ENCODE data around the gene BOLA1. TPM values are rescaled to one million over a fixed set of nuclear protein-coding genes. Genes with fewer than 3 reads are reported as not detected.
"Not testable (repeated sequence)": the region's sequence is repeated elsewhere in the genome, so short reads cannot be mapped to it uniquely, and the experiment has no call there.

The BOLA1 gene, protein sequence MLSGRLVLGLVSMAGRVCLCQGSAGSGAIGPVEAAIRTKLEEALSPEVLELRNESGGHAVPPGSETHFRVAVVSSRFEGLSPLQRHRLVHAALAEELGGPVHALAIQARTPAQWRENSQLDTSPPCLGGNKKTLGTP
- total RNA-seq, result 11.6 to 12.4 TPM (median 11.7 TPM) in 3 replicates

GRCh38 chr1:149899460-149900284 lies at the start of gene BOLA1:
Gene BOLA1 (plus strand): TSS chr1:149899568. CDS start chr1:149900060, 492 bp downstream.
- Mint-ChIP-seq H3K27ac (peak within 1 kb of the TSS; percentile 97), H3K36me3 (peaks cover 5% of the 10 kb centered on the region), H3K27me3 (ENCODE audit: low read depth) (no peaks in the 10 kb centered on the region), H3K4me3 (peak within 1 kb of the TSS; percentile 82), H3K4me1 (peaks cover 23% of the 10 kb centered on the region), H3K9me3 (no peaks in the 10 kb centered on the region)
- peak; percentile 87 to 88 for DNase-seq (ENCODE audit: low spot score in 2 of 2, unreplicated experiment in 2 of 2)
- TF ChIP-seq CTCF (IDR thresholded peaks at IDR 0.05; ENCODE audit: unreplicated experiment), result no peak

DNA sequence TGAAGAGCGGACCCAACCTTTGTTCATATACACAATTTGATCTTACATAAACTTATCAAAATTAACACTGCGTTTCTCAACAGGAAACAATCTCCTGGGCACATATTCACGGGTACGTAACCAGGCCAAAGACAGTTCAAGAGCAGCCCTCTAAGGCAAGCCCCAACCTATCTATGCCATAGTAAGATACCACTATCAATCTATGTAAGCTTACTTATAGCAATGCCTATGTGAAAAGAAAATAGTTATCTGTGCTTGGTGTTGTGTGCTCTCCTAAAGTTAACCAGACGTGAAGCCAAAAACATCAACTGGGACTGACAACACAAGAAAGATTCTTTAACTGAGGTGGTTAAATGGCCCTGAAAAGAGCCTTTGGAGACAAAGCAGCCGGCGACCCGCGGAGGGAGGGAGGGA lies 49.4 kb upstream of the BOLA1 start:
- peak overlapping the region; percentile 75 for H3K4me3 Mint-ChIP-seq
- H3K36me3 Mint-ChIP-seq, result no peaks in the 10 kb centered on the region
- DNase-seq (ENCODE audit: low spot score in 2 of 2, unreplicated experiment in 2 of 2), result no peak
- H3K27ac Mint-ChIP-seq, result peak overlapping the region; percentile 91
- no peaks in the 10 kb centered on the region for H3K27me3 Mint-ChIP-seq (ENCODE audit: low read depth)
- no peak for TF ChIP-seq CTCF (IDR thresholded peaks at IDR 0.05; ENCODE audit: unreplicated experiment)
- peaks cover 37% of the 10 kb centered on the region for H3K4me1 Mint-ChIP-seq
- H3K9me3 Mint-ChIP-seq, result no peaks in the 10 kb centered on the region

DNA sequence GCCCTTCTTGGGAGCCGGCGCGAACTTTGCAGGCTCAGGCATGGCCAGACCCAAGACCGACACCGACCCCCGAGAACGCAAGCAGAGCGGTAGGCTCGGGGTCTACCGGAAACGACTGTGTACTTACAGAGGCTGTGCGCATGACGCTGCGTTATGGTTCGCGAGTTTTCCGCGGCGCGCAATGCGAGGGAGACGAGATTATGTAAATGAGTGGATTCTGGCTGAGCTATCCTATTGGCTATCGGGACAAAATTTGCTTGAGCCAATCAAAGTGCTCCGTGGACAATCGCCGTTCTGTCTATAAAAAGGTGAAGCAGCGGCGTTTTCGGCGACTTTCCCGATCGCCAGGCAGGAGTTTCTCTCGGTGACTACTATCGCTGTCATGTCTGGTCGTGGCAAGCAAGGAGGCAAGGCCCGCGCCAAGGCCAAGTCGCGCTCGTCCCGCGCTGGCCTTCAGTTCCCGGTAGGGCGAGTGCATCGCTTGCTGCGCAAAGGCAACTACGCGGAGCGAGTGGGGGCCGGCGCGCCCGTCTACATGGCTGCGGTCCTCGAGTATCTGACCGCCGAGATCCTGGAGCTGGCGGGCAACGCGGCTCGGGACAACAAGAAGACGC lies 48.5 kb upstream of the BOLA1 start:
- not testable (repeated sequence) for H3K9me3 Mint-ChIP-seq; H3K4me3 Mint-ChIP-seq; H3K27me3 Mint-ChIP-seq (ENCODE audit: low read depth); H3K36me3 Mint-ChIP-seq; H3K27ac Mint-ChIP-seq; DNase-seq (ENCODE audit: low spot score in 2 of 2, unreplicated experiment in 2 of 2)
- peaks cover 28% of the 10 kb centered on the region for H3K4me1 Mint-ChIP-seq

GRCh38 chr1:149851585-149852213 lies 47.7 kb upstream of the BOLA1 start:
- H3K36me3 Mint-ChIP-seq; DNase-seq (ENCODE audit: low spot score in 2 of 2, unreplicated experiment in 2 of 2); H3K27me3 Mint-ChIP-seq (ENCODE audit: low read depth); H3K4me3 Mint-ChIP-seq; H3K9me3 Mint-ChIP-seq; H3K27ac Mint-ChIP-seq: not testable (repeated sequence)
- H3K4me1 Mint-ChIP-seq, result peaks cover 23% of the 10 kb centered on the region

GRCh38 chr1:149852263-149852662 lies 47.1 kb upstream of the BOLA1 start:
- H3K9me3 Mint-ChIP-seq; H3K27me3 Mint-ChIP-seq (ENCODE audit: low read depth); DNase-seq (ENCODE audit: low spot score in 2 of 2, unreplicated experiment in 2 of 2); H3K27ac Mint-ChIP-seq; H3K4me3 Mint-ChIP-seq; H3K36me3 Mint-ChIP-seq: not testable (repeated sequence)
- H3K4me1 Mint-ChIP-seq, result peaks cover 23% of the 10 kb centered on the region

DNA sequence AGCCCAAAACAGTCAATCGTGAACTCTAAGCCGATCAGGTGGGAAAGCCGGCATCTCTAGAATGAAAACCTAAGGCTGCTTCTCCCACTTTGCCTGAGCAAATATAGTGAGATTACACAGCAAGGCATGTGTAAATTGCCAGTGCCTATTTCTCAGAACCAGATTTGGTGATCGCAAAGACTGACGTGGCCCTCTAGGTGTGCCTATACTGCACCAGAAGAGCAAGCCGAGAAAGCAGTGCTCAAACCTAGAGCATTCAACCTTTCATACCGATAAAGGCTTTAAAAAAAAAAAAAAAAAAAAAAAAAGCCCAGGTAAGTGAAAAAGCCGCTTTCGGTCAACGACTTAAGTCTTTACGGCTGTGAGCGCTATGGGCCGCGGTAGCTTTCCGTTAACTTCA lies 39.1 kb upstream of the BOLA1 start:
- not testable (repeated sequence) for H3K36me3 Mint-ChIP-seq; DNase-seq (ENCODE audit: low spot score in 2 of 2, unreplicated experiment in 2 of 2); H3K4me1 Mint-ChIP-seq; H3K27me3 Mint-ChIP-seq (ENCODE audit: low read depth); H3K27ac Mint-ChIP-seq; H3K9me3 Mint-ChIP-seq; H3K4me3 Mint-ChIP-seq

- not testable (repeated sequence) for DNase-seq (ENCODE audit: low spot score in 2 of 2, unreplicated experiment in 2 of 2); H3K4me1 Mint-ChIP-seq; H3K27ac Mint-ChIP-seq; H3K27me3 Mint-ChIP-seq (ENCODE audit: low read depth); H3K4me3 Mint-ChIP-seq; H3K36me3 Mint-ChIP-seq; H3K9me3 Mint-ChIP-seq
Observed at GRCh38 chr1:149860684-149861496, 38.5 kb upstream of the BOLA1 start.

DNA sequence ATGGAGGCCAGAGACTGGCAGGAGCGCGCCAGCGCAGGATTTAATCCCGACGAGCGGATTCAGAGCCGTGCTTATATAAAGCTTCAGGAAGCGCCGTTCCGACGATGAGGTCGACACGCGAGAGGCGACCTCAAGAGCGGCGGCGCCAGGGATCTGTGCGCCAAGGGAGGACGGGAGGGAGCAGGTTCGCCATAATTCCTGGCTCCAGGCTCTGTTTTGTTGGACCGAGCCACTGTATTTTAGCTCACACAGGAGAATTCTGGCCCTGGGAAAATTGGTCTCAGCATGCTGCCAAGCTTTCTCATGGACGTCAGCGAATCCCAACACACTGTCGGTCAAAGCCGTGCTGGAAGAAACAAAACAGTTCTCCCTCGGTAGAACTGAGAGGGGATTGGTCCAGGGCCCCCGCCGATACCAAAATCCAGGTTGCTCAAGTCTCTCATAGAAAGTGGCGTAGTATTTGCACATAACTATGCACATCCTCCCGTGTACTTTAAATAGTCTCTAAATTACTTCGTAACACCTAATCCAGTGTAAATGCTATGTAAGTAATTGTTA lies 37.8 kb upstream of the BOLA1 start:
- not testable (repeated sequence) for DNase-seq (ENCODE audit: low spot score in 2 of 2, unreplicated experiment in 2 of 2); H3K27me3 Mint-ChIP-seq (ENCODE audit: low read depth); H3K4me3 Mint-ChIP-seq; H3K9me3 Mint-ChIP-seq; H3K36me3 Mint-ChIP-seq; H3K4me1 Mint-ChIP-seq; H3K27ac Mint-ChIP-seq

DNA sequence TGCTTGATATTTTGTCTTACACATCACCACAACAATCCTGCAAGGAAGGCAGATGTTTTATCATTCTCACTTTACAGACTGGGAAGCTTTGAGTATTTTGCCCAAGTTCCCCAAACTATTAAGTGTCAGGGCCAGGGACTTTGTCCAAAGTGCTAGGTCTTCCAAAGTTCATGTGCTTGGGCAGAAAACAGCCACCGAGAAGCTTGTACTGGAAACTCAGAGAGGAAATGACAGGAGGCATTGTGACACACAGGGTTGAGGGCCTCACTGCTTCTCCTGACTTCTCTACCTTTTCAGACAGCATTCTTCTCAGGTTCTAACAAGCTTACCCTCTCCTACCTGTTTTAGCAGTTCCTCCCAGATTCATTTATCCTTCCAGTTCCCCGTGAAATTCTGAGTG lies 32.5 kb upstream of the BOLA1 start:
- not testable (repeated sequence) for H3K27me3 Mint-ChIP-seq (ENCODE audit: low read depth); H3K4me3 Mint-ChIP-seq; H3K36me3 Mint-ChIP-seq; H3K4me1 Mint-ChIP-seq; H3K27ac Mint-ChIP-seq; H3K9me3 Mint-ChIP-seq; DNase-seq (ENCODE audit: low spot score in 2 of 2, unreplicated experiment in 2 of 2)

DNA sequence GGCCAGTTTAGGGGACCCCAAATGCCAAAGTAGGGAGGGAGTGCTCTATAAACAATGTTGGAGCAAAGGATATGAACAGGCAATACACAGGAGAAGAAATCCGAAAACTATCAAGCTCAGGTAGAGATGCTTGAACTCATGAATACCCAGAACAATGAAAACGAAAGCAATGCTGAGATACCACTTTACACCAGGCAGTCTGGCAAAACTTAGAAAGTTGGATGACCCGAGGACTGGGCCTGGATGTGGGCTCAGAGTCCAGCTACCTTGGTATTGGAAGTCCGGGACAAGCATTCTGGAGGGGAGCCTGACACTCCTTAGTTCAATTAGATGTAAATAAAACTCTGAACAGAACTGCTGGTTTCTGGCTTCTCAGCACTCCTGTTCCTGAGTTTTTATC lies 26.3 kb upstream of the BOLA1 start:
- not testable (repeated sequence) for H3K27me3 Mint-ChIP-seq (ENCODE audit: low read depth); H3K36me3 Mint-ChIP-seq; H3K4me3 Mint-ChIP-seq; H3K4me1 Mint-ChIP-seq; DNase-seq (ENCODE audit: low spot score in 2 of 2, unreplicated experiment in 2 of 2); H3K27ac Mint-ChIP-seq; H3K9me3 Mint-ChIP-seq

Measured in mesothelial cell of epicardium (in vitro differentiated cells).